ENCODE data around the gene PSMD6. TPM values are rescaled to one million over a fixed set of nuclear protein-coding genes. Genes with fewer than 3 reads are reported as not detected.

PSMD6 gene
- 80.6 and 81.5 TPM in 2 replicates for total RNA-seq

GRCh38 chr3:64023187-64023860, at the start of gene PSMD6:
Gene PSMD6, minus strand, starts transcription at chr3:64023494. Its CDS starts 75 bp downstream, at chr3:64023419.
- peak; percentile 90 to 91 for DNase-seq (ENCODE audit: low read depth in 2 of 2)

- no peak for DNase-seq (ENCODE audit: low read depth in 2 of 2)
Observed at GRCh38 chr3:64072126-64072525, 48.8 kb upstream of the PSMD6 start.

- no peak for DNase-seq (ENCODE audit: low read depth in 2 of 2)
Observed at GRCh38 chr3:64070704-64071103, 47.4 kb upstream of the PSMD6 start.

GRCh38 chr3:64067506-64068346, 44.4 kb upstream of the PSMD6 start:
- no peak for DNase-seq (ENCODE audit: low read depth in 2 of 2)

DNA sequence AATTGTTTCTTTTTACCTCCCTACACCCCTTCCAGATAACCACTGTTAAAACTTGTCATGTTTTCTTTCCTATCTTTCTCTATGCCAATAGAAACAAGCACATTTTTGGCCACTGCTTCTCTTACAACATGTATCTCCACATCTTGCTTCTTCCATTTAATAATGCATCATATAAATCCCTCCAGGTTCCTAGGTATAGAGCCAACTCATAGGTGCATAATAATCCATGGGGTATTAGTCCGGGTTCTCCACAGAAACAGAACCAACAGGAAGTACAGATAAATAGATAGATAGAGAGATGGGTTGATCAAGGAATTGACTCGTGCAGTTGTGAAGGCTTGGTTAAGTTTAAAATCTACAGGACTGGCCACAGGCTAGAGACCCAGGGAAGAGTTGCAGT, 41.5 kb upstream of the PSMD6 start:
- DNase-seq (ENCODE audit: low read depth in 2 of 2) = no peak

DNA sequence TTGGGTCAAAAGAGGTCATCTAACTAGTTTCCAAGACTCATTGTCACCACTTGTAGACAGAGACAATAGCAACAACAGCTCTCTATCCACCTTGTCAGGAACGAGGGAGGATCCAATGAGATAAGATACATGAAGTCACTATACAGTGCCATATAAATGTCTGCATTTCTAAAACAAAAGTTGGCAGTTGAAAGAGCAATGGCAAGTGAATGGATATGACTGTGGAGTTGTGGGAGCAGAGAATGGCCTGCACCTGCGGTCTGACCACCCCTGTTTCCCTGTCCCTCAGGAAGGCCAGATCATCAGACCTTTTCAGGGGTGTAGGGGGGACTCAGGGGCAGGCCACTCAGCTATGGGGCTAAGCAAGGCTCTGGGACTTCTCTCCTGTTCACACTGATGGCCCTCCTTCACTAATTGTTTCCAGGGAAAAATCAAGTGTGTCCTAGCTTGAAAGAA, 40.7 kb upstream of the PSMD6 start:
- DNase-seq (ENCODE audit: low read depth in 2 of 2) = no peak

GRCh38 chr3:64063207-64063982, 40.1 kb upstream of the PSMD6 start:
- DNase-seq (ENCODE audit: low read depth in 2 of 2) = peak in 1 of 2 donors; percentile 17

- DNase-seq (ENCODE audit: low read depth in 2 of 2) = no peak
Observed at GRCh38 chr3:64061628-64062027, 38.3 kb upstream of the PSMD6 start.

GRCh38 chr3:64059484-64060175, 36.3 kb upstream of the PSMD6 start:
- no peak for DNase-seq (ENCODE audit: low read depth in 2 of 2)

- no peak for DNase-seq (ENCODE audit: low read depth in 2 of 2)
Observed at GRCh38 chr3:64058566-64058965, 35.3 kb upstream of the PSMD6 start.

DNA sequence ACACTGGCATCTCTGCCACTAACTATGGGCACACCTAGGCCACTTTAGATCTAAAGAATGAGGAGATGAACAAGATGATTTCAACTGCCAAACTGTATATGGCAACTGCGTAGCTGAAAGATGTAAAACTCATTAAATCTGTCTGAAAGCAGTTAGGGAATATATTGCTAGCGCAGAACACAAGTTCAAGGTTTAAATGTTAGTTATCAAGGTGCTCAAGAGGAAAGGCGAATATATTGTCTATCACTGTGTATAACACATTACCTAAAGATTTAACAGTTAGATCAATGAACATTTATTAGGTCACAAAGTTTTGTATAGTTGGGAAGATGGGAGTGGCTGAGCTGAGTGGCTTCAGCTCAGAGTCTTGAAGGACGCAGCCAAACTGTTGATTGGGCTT, 33.9 kb upstream of the PSMD6 start:
- DNase-seq (ENCODE audit: low read depth in 2 of 2) = no peak

GRCh38 chr3:64056606-64057180, 33.4 kb upstream of the PSMD6 start:
- DNase-seq (ENCODE audit: low read depth in 2 of 2) = no peak

GRCh38 chr3:64055076-64055475, 31.8 kb upstream of the PSMD6 start:
- DNase-seq (ENCODE audit: low read depth in 2 of 2) = peak in 1 of 2 donors; percentile 8

DNA sequence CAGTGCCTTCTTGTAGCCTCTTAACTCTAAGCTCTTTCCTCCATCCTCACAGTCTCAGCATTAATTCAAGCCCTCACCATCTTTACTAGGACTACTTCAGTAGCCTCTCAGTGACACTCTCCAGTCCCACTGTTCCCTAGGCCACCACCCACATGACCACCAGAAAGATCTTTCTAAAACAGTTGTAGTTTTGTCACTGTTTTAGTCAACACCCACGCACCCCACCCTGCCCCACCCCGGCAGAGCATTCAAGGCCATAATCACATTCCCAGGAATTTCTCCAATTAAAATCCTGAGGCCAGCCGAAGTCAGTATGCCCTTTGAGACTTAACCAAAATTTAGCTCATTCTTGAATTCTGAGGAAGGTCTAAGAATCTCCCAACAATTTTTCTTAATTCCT, 31.2 kb upstream of the PSMD6 start:
- DNase-seq (ENCODE audit: low read depth in 2 of 2) = no peak

DNA sequence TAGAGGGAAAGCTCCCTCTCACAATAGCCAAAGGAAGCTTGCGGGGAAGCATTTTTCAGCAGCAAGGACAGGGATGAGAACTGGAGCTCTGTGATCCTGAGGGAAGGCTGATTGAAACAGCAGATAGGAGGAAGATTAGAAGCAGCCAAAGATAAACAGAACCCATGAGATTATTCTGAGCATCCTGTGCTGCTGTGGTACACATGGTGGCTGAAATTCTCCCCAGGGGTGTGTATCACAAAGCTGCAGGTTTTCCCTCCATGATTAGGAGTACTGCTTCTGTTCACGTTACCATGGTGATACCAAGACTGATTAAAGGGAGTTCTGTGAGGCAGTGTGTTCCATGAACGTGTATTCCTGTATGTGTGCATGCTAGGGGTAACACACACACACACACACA, 30.3 kb upstream of the PSMD6 start:
- no peak for DNase-seq (ENCODE audit: low read depth in 2 of 2)

- DNase-seq (ENCODE audit: low read depth in 2 of 2) = no peak
Observed at GRCh38 chr3:64053117-64053516, 29.8 kb upstream of the PSMD6 start.

DNA sequence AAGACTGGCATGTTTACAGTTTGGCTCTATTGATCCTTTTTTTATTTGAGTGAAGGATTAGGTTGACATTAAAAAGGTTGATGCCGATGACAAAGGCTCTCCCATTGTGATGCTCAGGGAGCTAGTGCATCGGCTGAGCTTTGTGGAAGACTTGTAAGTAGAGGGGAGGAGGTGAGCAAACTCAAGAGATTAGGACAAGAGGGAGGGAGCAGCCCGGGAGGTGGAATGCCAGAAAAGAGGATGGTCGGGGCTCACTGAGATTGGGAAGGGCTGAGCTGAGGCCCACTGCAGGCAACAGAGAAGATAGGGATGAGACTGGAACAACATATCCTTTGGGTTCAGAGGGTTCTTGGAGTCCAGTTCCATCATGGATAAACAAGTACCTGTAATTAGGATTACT, 26.5 kb upstream of the PSMD6 start:
- no peak for DNase-seq (ENCODE audit: low read depth in 2 of 2)

- DNase-seq (ENCODE audit: low read depth in 2 of 2) = peak in 1 of 2 donors; percentile 47
Observed at GRCh38 chr3:64049136-64049535, 25.8 kb upstream of the PSMD6 start.

DNA sequence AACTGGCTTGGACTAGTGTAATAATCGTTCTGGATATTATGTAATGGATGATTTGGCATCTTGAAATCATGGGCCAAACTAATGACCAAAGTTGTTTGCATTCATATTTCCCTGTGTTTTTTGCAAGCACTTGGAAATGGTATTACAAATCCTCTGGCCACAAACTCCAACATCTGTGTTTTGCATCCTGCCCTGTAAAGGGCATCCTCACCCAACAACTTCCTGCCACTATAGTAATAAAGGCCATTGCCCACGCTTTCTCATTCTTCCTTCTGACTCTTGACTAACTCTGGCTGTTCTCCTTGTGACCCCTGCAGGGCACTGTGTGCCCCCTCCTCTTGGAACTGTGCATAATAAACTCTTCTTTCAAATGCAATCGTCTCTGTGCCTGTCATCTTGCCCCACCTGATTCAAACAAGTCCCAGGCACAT, 25.4 kb upstream of the PSMD6 start:
- peak in 1 of 2 donors; percentile 31 for DNase-seq (ENCODE audit: low read depth in 2 of 2)

DNA sequence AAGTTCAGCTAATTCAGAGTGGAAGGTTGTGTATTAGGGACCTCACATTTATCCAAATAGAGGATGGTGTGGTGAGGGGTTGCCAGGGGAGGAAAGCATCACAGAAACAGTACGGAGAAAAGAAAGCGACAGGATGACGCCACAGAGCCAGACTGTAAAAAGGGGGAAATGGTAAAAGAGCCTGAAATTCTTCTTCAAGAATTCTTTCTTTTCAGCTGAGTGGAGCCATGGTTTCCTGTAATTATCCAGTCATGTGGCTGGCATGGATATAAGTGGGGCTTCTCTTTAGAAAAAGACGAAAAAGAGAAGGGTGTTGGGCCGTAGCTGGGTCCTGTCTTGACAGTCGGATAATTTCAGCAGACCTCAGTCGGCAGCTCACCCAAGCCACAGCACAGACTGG, 24.5 kb upstream of the PSMD6 start:
- no peak for DNase-seq (ENCODE audit: low read depth in 2 of 2)

GRCh38 chr3:64046996-64047594, 23.8 kb upstream of the PSMD6 start:
- no peak for DNase-seq (ENCODE audit: low read depth in 2 of 2)

Data from lung microvascular endothelial cell (primary cell).